Measurements from ENCODE around the gene SCIN.

DNA sequence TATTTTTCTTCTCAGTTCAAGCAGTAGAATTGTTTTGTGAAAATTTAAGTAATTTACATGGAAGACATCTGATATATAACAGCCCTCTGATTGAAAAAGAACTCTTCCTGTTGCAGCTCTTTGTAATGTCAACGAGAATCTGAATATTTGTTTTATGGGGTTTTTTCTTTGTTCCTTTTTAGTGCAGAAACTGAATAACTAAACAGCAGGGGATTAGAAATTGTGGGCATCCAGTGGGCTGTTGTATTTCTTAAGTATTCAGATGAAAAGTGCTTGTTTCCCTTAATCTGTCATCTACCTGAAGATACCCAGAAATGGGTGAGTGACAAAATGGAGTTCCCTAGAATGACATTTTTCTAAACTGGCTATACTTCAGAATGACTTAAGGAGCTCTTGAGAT lies 124.3 kb downstream of the SCIN start:
- TF ChIP-seq, protein P1, sequence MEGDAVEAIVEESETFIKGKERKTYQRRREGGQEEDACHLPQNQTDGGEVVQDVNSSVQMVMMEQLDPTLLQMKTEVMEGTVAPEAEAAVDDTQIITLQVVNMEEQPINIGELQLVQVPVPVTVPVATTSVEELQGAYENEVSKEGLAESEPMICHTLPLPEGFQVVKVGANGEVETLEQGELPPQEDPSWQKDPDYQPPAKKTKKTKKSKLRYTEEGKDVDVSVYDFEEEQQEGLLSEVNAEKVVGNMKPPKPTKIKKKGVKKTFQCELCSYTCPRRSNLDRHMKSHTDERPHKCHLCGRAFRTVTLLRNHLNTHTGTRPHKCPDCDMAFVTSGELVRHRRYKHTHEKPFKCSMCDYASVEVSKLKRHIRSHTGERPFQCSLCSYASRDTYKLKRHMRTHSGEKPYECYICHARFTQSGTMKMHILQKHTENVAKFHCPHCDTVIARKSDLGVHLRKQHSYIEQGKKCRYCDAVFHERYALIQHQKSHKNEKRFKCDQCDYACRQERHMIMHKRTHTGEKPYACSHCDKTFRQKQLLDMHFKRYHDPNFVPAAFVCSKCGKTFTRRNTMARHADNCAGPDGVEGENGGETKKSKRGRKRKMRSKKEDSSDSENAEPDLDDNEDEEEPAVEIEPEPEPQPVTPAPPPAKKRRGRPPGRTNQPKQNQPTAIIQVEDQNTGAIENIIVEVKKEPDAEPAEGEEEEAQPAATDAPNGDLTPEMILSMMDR (IDR thresholded peaks at IDR 0.05 in 2 of 3, conservative IDR thresholded peaks at IDR 0.05 in 1 of 3; ENCODE audit: borderline replicate concordance in 1 of 3, insufficient read depth in 1 of 3, low read depth in 2 of 3, low read length in 2 of 3), result no peak
- TF ChIP-seq POLR2AphosphoS5 (IDR thresholded peaks at IDR 0.05; ENCODE audit: low read depth, low read length), result no peak
- no peak for TF ChIP-seq EZH2phosphoT487 (IDR thresholded peaks at IDR 0.05; ENCODE audit: borderline replicate concordance)
- TF ChIP-seq, protein P2, sequence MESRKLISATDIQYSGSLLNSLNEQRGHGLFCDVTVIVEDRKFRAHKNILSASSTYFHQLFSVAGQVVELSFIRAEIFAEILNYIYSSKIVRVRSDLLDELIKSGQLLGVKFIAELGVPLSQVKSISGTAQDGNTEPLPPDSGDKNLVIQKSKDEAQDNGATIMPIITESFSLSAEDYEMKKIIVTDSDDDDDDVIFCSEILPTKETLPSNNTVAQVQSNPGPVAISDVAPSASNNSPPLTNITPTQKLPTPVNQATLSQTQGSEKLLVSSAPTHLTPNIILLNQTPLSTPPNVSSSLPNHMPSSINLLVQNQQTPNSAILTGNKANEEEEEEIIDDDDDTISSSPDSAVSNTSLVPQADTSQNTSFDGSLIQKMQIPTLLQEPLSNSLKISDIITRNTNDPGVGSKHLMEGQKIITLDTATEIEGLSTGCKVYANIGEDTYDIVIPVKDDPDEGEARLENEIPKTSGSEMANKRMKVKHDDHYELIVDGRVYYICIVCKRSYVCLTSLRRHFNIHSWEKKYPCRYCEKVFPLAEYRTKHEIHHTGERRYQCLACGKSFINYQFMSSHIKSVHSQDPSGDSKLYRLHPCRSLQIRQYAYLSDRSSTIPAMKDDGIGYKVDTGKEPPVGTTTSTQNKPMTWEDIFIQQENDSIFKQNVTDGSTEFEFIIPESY (IDR thresholded peaks at IDR 0.05; ENCODE audit: extremely low read depth, insufficient replicate concordance, low read length), result no peak
- TF ChIP-seq SP1 (IDR thresholded peaks at IDR 0.05; ENCODE audit: low read depth), result no peak
- TF ChIP-seq EZH2 (IDR thresholded peaks at IDR 0.05), result no peak
- TF ChIP-seq EGR1 (IDR thresholded peaks at IDR 0.05; ENCODE audit: low read depth), result no peak
- no peak for TF ChIP-seq POLR2A (IDR thresholded peaks at IDR 0.05; ENCODE audit: borderline replicate concordance, extremely low read depth, insufficient read depth, insufficient read length)
- TF ChIP-seq SIN3A (IDR thresholded peaks at IDR 0.05; ENCODE audit: low read depth), result no peak
- TF ChIP-seq FOSL1 (IDR thresholded peaks at IDR 0.05; ENCODE audit: low read depth), result no peak
- TF ChIP-seq, protein P3, sequence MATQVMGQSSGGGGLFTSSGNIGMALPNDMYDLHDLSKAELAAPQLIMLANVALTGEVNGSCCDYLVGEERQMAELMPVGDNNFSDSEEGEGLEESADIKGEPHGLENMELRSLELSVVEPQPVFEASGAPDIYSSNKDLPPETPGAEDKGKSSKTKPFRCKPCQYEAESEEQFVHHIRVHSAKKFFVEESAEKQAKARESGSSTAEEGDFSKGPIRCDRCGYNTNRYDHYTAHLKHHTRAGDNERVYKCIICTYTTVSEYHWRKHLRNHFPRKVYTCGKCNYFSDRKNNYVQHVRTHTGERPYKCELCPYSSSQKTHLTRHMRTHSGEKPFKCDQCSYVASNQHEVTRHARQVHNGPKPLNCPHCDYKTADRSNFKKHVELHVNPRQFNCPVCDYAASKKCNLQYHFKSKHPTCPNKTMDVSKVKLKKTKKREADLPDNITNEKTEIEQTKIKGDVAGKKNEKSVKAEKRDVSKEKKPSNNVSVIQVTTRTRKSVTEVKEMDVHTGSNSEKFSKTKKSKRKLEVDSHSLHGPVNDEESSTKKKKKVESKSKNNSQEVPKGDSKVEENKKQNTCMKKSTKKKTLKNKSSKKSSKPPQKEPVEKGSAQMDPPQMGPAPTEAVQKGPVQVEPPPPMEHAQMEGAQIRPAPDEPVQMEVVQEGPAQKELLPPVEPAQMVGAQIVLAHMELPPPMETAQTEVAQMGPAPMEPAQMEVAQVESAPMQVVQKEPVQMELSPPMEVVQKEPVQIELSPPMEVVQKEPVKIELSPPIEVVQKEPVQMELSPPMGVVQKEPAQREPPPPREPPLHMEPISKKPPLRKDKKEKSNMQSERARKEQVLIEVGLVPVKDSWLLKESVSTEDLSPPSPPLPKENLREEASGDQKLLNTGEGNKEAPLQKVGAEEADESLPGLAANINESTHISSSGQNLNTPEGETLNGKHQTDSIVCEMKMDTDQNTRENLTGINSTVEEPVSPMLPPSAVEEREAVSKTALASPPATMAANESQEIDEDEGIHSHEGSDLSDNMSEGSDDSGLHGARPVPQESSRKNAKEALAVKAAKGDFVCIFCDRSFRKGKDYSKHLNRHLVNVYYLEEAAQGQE (IDR thresholded peaks at IDR 0.05; ENCODE audit: low read depth), result no peak
- TF ChIP-seq ZFX (IDR thresholded peaks at IDR 0.05), result no peak
- TF ChIP-seq, protein P4, sequence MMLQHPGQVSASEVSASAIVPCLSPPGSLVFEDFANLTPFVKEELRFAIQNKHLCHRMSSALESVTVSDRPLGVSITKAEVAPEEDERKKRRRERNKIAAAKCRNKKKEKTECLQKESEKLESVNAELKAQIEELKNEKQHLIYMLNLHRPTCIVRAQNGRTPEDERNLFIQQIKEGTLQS (IDR thresholded peaks at IDR 0.05), result no peak

All from HCT116 (cell line).